IPS-NIHi11 (cell line): ENCODE results near the gene RAB6D.
"Not testable (repeated sequence)": the region's sequence is repeated elsewhere in the genome, so short reads cannot be mapped to it uniquely, and the experiment has no call there.

Experiments
- DNase-seq: peaks from one replicate; pipeline ENCODE4 v3.0.0; 2012; ENCODE audit warnings: mixed read lengths, low spot score

The RAB6D gene

DNA sequence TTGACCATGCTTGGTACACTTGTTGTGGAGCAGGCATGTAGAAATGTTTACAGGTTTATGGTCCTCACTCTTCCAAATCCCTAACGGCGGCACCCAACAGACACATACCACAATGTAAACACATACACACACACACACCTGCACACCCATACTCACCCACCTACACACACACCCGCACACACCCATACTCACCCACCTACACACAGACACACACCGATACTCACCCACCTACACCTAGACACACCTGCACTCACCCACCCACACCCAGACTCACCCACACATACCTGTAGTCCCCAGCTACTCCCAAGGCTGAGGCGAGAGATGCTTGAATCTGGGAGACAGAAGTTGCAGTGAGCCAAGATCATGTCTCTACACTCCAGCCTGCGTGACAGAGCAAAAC is 1.5 kb upstream of the RAB6D start:
- no peak for DNase-seq

DNA sequence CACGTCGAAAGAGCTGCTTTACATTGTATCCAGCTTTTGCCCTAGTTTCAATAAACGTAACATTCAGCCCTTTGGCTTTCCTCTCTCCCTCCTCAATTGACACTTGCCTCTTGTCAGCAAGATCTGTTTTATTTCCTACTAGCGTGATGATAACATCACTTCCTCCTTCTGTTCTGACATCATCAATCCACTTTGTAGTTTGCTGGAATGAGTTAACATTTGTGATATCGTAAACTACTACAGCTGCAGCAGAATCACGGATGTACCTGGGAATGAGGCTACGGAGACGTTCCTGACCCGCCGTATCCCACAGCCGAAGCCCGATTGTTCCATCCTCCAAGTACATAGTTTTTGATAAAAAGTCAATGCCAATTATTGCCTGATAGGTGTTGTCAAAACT is 755 bp downstream of the RAB6D start:
- not testable (repeated sequence) for DNase-seq

DNA sequence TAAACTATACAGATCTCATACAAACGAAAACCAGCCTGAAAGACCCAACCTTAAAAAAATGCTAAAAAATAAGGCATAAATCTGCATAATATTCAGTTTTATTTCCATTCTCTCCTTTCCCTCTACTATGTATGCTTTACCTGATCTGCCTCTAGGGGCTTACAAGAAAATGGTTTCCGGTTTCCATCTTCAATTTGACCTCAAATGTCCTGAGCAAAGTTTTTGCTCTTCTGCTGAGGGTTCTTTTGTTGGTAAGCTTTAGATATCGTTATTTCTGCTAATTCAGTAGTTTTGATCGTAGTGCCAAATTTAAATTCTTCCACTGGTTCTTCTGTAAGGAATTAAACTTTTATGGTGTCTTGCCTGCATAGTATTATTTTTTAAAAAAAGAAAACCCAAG is 2.2 kb downstream of the RAB6D start:
- DNase-seq = not testable (repeated sequence)

DNA sequence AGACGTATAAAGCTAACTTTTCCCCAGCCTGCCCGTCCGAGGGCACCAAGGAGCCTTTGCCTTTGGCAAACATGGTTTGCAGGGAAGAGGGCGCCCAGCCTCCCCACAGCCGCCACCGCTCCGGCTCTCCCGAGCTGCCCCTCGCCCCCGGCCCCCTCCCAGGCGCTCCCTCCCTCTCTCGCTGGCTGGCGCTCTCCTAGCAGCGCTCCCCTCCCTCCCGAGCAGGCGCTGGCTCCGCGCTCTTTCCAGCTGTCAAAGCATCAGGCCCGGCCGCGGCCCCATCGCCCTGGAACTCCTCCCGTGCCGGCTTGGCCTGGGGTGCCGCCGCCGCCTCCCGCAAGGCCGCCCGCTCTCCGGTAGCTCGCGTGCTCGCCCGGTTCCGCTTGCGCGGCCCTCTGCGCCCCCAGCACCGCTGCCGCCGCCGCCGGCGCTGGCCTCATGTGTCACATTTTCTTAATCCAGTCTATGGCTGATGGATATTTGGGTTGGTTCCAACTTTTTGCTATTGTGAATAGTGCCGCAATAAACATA is 10.7 kb downstream of the RAB6D start:
- not testable (repeated sequence) for DNase-seq

DNA sequence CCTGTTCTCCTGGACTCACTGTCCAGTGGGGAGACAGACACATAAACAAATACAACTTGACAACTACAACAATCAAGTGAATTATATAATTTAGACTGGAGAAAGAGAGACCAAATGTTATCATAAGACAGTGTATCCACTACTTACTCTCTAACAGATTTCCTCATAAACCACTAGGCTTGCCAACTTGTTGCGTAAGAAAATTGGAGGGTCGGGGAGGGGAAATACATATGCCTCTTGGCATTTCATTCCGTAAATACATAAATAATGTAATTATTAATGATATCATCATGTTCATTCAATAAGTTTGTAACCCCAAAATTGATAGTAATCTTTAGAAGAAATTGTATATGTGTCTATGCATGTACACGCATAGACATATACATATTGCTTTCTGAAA is 14.9 kb downstream of the RAB6D start:
- no peak for DNase-seq

DNA sequence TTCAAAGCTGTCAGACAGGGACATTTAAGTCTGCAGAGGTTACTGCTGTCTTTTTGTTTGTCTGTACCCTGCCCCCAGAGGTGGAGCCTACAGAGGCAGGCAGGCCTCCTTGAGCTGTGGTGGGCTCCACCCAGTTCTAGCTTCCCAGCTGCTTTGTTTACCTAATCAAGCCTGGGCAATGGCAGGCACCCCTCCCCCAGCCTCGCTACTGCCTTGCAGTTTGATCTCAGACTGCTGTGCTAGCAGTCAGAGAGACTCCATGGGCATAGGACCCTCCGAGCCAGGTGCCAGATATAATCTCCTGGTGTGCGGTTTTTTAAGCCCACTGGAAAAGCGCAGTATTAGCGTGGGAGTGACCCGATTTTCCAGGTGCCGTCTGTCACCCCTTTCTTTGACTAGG is 16.9 kb downstream of the RAB6D start:
- not testable (repeated sequence) for DNase-seq

DNA sequence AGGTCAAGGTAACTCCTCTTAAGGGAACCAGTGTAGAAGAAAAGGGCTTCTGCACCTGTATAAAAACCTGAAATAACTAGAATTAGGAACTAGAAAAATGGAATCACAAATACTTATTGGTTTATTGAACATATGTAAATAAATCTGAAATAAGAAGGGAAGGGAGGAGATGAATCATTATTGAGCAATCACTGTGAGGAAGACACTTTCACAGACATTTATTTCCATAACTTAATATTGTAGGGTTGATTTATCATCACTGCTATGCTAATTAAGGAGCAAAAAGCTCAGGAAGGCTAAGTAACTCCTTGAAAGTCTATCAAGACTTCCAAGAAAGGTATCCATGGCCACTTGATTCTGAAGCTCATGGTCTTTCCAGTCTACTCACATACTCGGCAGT is 24.7 kb downstream of the RAB6D start:
- not testable (repeated sequence) for DNase-seq

DNA sequence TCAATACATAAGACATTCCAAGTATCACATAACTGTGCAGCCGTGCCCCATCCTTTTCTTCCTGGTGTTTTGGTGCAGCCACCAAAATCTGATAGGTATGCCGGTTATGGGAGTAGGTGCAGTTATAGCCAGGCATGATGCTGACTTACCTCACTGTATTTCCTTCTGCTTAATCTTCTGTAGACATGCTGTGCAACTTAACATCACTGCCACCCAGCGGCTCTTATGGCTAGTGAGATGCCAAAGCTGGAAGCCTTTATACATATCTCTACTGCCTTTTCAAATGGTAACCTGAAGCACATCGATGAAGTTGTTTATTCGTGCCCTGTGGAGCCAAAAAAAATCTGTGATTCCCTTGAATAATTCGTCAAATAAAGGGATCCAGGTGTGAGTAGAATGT is 28.6 kb downstream of the RAB6D start:
- not testable (repeated sequence) for DNase-seq

DNA sequence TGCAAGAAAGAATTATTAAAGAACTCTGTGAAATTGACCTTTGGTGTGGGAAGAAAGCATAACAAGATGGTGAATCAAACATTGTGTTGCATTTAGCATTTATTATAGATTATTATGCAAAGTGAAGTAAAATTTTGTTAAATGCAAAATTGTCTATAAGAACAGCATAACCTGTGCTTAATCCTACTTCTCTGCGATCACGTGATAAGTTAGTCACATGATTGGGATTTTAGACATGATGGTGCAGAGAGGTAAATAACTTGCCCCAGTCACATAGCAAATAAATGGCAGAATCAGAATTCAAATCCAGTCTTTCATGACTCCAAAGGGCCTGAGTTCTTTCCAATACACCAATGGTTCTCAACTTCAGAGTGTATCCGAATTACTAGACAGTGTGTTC is 31.3 kb downstream of the RAB6D start:
- DNase-seq = not testable (repeated sequence)

DNA sequence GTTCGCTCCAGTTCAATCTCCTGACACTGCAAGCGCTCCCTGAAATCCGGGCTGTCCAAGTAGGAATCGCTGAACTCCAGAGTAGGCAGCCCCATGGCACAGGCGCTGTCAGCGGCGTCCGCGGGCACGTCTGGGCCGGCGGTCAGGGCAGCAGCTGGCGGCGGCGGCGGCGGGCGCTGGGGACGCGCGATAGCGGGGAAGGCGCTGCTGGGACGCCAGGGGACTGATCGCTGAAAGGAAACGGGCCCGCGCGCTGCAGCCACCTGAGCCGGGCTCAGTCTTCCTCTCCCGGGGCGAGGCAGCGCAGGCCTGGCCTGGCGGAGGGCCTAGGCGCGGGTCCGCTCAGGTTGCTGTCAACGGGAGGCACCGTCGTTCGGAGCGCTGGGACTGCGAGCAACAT is 33.0 kb downstream of the RAB6D start:
- peak; percentile 16 for DNase-seq

DNA sequence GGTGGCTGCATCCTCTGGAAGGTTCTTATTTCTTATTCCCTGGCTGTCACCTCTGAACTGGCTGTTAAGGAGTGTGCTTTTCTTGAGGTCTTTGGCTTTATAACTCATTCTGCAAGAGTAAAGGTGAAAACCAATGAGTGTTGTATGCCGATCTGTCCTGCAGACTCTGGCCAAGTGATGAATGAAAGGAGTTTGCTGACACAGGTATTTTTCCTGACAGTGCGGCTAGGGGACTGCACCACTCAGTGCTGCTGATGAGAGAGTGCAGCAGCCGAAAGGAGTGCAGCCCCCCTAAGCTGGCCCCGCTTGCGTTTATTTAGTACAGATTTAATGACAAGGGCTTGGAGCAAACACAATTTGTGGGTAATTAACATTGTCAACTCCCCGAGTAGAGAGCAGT is 41.8 kb downstream of the RAB6D start:
- no peak for DNase-seq

DNA sequence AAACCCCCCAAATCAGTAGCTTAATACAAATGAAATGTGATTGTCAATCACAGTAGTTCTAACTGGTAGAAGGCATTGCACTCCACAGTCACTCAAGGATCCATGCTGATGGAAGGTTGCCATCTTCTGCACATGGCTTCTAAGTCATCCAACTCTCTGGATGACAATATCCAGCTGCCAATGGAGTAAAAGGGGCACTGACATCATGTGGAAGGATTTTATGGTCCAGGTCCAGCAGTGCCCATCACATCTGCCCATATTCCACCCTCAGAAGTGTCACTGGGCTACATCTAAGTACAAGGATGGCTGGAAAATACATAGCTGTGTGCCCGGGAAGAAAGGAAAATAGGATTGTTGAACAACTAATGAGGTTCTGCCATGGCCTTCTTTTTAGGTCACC is 42.6 kb downstream of the RAB6D start:
- DNase-seq = not testable (repeated sequence)

DNA sequence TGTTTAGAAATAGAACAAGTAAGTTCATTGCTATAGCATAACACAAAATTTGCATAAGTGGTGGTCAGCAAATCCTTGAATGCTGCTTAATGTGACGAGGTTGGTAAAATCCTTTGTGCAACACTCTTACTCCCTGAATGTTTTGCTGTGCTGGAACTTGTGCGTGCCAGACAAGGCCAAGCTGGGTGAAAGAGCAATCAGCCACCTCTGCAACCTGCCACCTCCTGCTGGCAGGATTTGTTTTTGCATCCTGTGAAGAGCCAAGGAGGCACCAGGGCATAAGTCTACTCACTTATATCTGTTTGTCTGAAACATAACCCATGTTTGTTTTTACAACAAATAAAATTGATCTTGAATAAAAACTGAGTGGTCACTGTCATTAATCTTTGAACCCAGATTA is 53.0 kb downstream of the RAB6D start:
- DNase-seq = not testable (repeated sequence)
